ENCODE results near the gene LPCAT2. TPM values are rescaled to one million over a fixed set of nuclear protein-coding genes. Genes with fewer than 3 reads are reported as not detected.

LPCAT2 gene, protein sequence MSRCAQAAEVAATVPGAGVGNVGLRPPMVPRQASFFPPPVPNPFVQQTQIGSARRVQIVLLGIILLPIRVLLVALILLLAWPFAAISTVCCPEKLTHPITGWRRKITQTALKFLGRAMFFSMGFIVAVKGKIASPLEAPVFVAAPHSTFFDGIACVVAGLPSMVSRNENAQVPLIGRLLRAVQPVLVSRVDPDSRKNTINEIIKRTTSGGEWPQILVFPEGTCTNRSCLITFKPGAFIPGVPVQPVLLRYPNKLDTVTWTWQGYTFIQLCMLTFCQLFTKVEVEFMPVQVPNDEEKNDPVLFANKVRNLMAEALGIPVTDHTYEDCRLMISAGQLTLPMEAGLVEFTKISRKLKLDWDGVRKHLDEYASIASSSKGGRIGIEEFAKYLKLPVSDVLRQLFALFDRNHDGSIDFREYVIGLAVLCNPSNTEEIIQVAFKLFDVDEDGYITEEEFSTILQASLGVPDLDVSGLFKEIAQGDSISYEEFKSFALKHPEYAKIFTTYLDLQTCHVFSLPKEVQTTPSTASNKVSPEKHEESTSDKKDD
- polyA plus RNA-seq (2013, experiment 1 of 2) = 5.8 TPM
- 5.2 TPM for polyA plus RNA-seq (2013, experiment 2 of 2)

GRCh38 chr16:55508941-55509931 lies at the start of gene LPCAT2:
Gene LPCAT2 (plus strand): TSS chr16:55509072. CDS start chr16:55509182, 110 bp downstream.
- Histone ChIP-seq H3K27me3 (ENCODE audit: control insufficient read depth in 3 of 3, insufficient read depth in 3 of 3, low read depth in 1 of 3, low read length in 3 of 3) (peaks cover 0 to 3% (median 0%) of the 10 kb centered on the region in 3 experiments), H3K79me1 (ENCODE audit: low read depth, low read length) (peaks cover 5% of the 10 kb centered on the region), H4K8ac (ENCODE audit: low read depth, low read length) (peak within 1 kb of the TSS; percentile 10), H3K23ac (ENCODE audit: low read depth, low read length, poor library complexity) (peak within 1 kb of the TSS; percentile 93), H3K4me1 (ENCODE audit: control insufficient read depth in 2 of 2, insufficient read depth in 1 of 2, low read depth in 1 of 2, low read length in 2 of 2) (peaks cover 0 to 3% of the 10 kb centered on the region in 2 donors), H3K18ac (ENCODE audit: low read length) (peak within 1 kb of the TSS; percentile 96), H3K4me3 (ENCODE audit: low read length in 2 of 2) (peak within 1 kb of the TSS; percentile 15 to 86), H4K91ac (ENCODE audit: low read depth, low read length, poor library complexity) (no peak within 1 kb of the TSS), H3K27ac (replicated peaks; ENCODE audit: low read length) (no peak within 1 kb of the TSS), H3K9me3 (replicated peaks in 1 of 2; ENCODE audit: control insufficient read depth in 2 of 2, insufficient read depth in 1 of 2, low read depth in 1 of 2, low read length in 2 of 2) (peaks cover 11 to 21% of the 10 kb centered on the region in 2 donors), H2BK5ac (ENCODE audit: low read length) (peak within 1 kb of the TSS; percentile 62), H3K14ac (ENCODE audit: low read length) (peak within 1 kb of the TSS; percentile 17), H3K9ac (ENCODE audit: low read depth, low read length, poor library complexity) (peak within 1 kb of the TSS; percentile 86), H2BK12ac (ENCODE audit: low read length) (peak within 1 kb of the TSS; percentile 81), H3K36me3 (replicated peaks in 1 of 2; ENCODE audit: control insufficient read depth in 2 of 2, insufficient read depth in 2 of 2, low read length in 2 of 2) (peaks cover 0 to 45% of the 10 kb centered on the region in 2 donors), H2AFZ (ENCODE audit: low read length) (no peak within 1 kb of the TSS), H2BK15ac (ENCODE audit: low read length) (no peak within 1 kb of the TSS), H2AK5ac (ENCODE audit: low read depth, low read length) (no peak within 1 kb of the TSS), H3K4me2 (ENCODE audit: insufficient read depth, low read length, poor library complexity, severe bottlenecking) (peak within 1 kb of the TSS; percentile 90), H3K4ac (ENCODE audit: low read length) (no peak within 1 kb of the TSS), H2BK120ac (ENCODE audit: low read depth, low read length) (no peak within 1 kb of the TSS)
- no CpG with 5 or more reads among the region's 61 CpGs for WGBS, 2 donors (ENCODE audit: extremely low coverage in 2 of 2, insufficient read length in 2 of 2, insufficient replicate concordance in 1 of 2)
- DNase-seq (ENCODE audit: low spot score) = peak; percentile 76

DNA sequence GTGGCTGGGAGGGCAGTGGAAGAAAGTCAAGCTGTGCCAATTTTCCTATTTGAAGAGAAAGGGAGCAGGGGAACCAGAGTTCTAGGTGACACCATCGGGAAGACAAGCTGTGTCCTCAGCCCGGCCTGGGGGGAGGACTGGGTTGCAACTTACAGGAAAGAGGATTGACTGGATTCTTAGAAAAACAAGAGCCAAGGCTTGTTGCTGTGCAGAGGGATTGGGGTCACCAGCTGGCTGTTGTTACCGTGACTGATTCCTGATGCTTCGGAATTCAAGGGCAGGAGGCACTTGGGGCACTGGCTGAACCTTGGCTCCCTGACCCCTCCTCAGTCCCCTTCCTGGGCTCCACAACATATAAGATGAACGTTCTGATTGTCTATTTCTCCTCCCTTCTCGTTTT lies 46.6 kb upstream of the LPCAT2 start:
- H3K23ac ChIP-seq (ENCODE audit: low read depth, low read length, poor library complexity) = no peak overlapping the region
- H3K79me1 ChIP-seq (ENCODE audit: low read depth, low read length) = no peaks in the 10 kb centered on the region
- H3K4me1 ChIP-seq (ENCODE audit: control insufficient read depth in 2 of 2, insufficient read depth in 1 of 2, low read depth in 1 of 2, low read length in 2 of 2) = no peaks in the 10 kb centered on the region
- no peak overlapping the region for H3K14ac ChIP-seq (ENCODE audit: low read length)
- H3K4me2 ChIP-seq (ENCODE audit: insufficient read depth, low read length, poor library complexity, severe bottlenecking) = no peak overlapping the region
- H3K27me3 ChIP-seq (ENCODE audit: control insufficient read depth in 3 of 3, insufficient read depth in 3 of 3, low read depth in 1 of 3, low read length in 3 of 3) = peaks cover 0 to 6% (median 0%) of the 10 kb centered on the region in 3 experiments
- H3K18ac ChIP-seq (ENCODE audit: low read length) = no peak overlapping the region
- no peak overlapping the region for H2AK5ac ChIP-seq (ENCODE audit: low read depth, low read length)
- H3K4ac ChIP-seq (ENCODE audit: low read length) = no peak overlapping the region
- H4K91ac ChIP-seq (ENCODE audit: low read depth, low read length, poor library complexity) = no peak overlapping the region
- no peaks in the 10 kb centered on the region for H3K9me3 ChIP-seq (replicated peaks in 1 of 2; ENCODE audit: control insufficient read depth in 2 of 2, insufficient read depth in 1 of 2, low read depth in 1 of 2, low read length in 2 of 2)
- no peak overlapping the region for H2BK12ac ChIP-seq (ENCODE audit: low read length)
- WGBS, 2 donors (ENCODE audit: extremely low coverage in 2 of 2, insufficient read length in 2 of 2, insufficient replicate concordance in 1 of 2) = no CpG with 5 or more reads among the region's 6 CpGs
- no peak overlapping the region for H3K9ac ChIP-seq (ENCODE audit: low read depth, low read length, poor library complexity)
- no peak overlapping the region for H2BK5ac ChIP-seq (ENCODE audit: low read length)
- no peak overlapping the region for H3K27ac ChIP-seq (replicated peaks; ENCODE audit: low read length)
- no peak overlapping the region for H3K4me3 ChIP-seq (ENCODE audit: low read length in 2 of 2)
- H3K36me3 ChIP-seq (replicated peaks in 1 of 2; ENCODE audit: control insufficient read depth in 2 of 2, insufficient read depth in 2 of 2, low read length in 2 of 2) = no peaks in the 10 kb centered on the region
- H2BK15ac ChIP-seq (ENCODE audit: low read length) = no peak overlapping the region
- no peak for DNase-seq (ENCODE audit: low spot score)
- no peak overlapping the region for H4K8ac ChIP-seq (ENCODE audit: low read depth, low read length)
- peak overlapping the region; percentile 11 for H2AFZ ChIP-seq (ENCODE audit: low read length)
- H2BK120ac ChIP-seq (ENCODE audit: low read depth, low read length) = no peak overlapping the region

DNA sequence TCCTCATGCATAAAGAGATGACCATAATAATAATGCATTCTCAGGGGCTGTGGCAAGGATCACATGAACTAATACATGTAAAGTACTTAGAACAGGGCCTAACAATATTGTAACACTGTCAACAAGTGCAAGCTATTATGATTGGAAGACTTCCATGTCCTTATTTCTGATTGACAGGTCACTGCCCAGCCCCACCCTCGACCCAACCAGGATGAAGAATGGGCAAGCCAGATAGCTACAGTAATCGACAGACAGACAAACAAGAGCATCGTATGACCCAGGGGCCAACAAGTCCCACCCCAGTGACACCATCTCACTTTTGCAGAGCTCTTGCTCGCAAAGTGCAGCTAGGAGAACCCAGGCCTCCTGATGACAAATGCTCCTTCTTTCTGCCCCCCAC lies 44.5 kb upstream of the LPCAT2 start:
- no peak overlapping the region for H2BK5ac ChIP-seq (ENCODE audit: low read length)
- H3K27me3 ChIP-seq (ENCODE audit: control insufficient read depth in 3 of 3, insufficient read depth in 3 of 3, low read depth in 1 of 3, low read length in 3 of 3) = peaks cover 0 to 3% (median 0%) of the 10 kb centered on the region in 3 experiments
- no CpG with 5 or more reads among the region's 4 CpGs for WGBS, 2 donors (ENCODE audit: extremely low coverage in 2 of 2, insufficient read length in 2 of 2, insufficient replicate concordance in 1 of 2)
- no peak for DNase-seq (ENCODE audit: low spot score)
- H3K27ac ChIP-seq (replicated peaks; ENCODE audit: low read length) = no peak overlapping the region
- H3K4me1 ChIP-seq (ENCODE audit: control insufficient read depth in 2 of 2, insufficient read depth in 1 of 2, low read depth in 1 of 2, low read length in 2 of 2) = no peaks in the 10 kb centered on the region
- no peak overlapping the region for H3K4ac ChIP-seq (ENCODE audit: low read length)
- H2BK12ac ChIP-seq (ENCODE audit: low read length) = no peak overlapping the region
- H3K4me3 ChIP-seq (ENCODE audit: low read length in 2 of 2) = no peak overlapping the region
- H2AK5ac ChIP-seq (ENCODE audit: low read depth, low read length) = no peak overlapping the region
- no peak overlapping the region for H2BK15ac ChIP-seq (ENCODE audit: low read length)
- H3K9ac ChIP-seq (ENCODE audit: low read depth, low read length, poor library complexity) = no peak overlapping the region
- H4K8ac ChIP-seq (ENCODE audit: low read depth, low read length) = no peak overlapping the region
- H3K4me2 ChIP-seq (ENCODE audit: insufficient read depth, low read length, poor library complexity, severe bottlenecking) = no peak overlapping the region
- no peak overlapping the region for H3K18ac ChIP-seq (ENCODE audit: low read length)
- H3K79me1 ChIP-seq (ENCODE audit: low read depth, low read length) = no peaks in the 10 kb centered on the region
- H3K23ac ChIP-seq (ENCODE audit: low read depth, low read length, poor library complexity) = no peak overlapping the region
- no peak overlapping the region for H2BK120ac ChIP-seq (ENCODE audit: low read depth, low read length)
- no peaks in the 10 kb centered on the region for H3K9me3 ChIP-seq (replicated peaks in 1 of 2; ENCODE audit: control insufficient read depth in 2 of 2, insufficient read depth in 1 of 2, low read depth in 1 of 2, low read length in 2 of 2)
- H3K36me3 ChIP-seq (replicated peaks in 1 of 2; ENCODE audit: control insufficient read depth in 2 of 2, insufficient read depth in 2 of 2, low read length in 2 of 2) = no peaks in the 10 kb centered on the region
- no peak overlapping the region for H4K91ac ChIP-seq (ENCODE audit: low read depth, low read length, poor library complexity)
- no peak overlapping the region for H3K14ac ChIP-seq (ENCODE audit: low read length)
- H2AFZ ChIP-seq (ENCODE audit: low read length) = peak overlapping the region; percentile 32
